WTC11 (cell line): ENCODE measurements around the gene SPRR5. TPM values are rescaled to one million over a fixed set of nuclear protein-coding genes. Genes with fewer than 3 reads are reported as not detected.

Experiments used
- ATAC-seq: fragments of 200-7000 bp; cut with Tn5 transposase; 2 replicates; pipeline ENCODE4 v1.10.0; 2021; ENCODE audit warnings: mild to moderate bottlenecking, moderate library complexity
- CTCF ChIA-PET: fragments of 300-600 bp; sonication (Branson Sonifier 250); formaldehyde crosslinking; loops from one replicate; lab custom pipeline; 2021; ENCODE audit warnings: antibody characterized with exemption; lab: Charles Lee
- POLR2A ChIA-PET: fragments of 350-600 bp; sonication (Branson Sonifier 250); formaldehyde crosslinking; loops from one replicate; lab custom pipeline; 2021; ENCODE audit warnings: antibody characterized with exemption; lab: Charles Lee
- DNase-seq: peaks from one replicate; pipeline ENCODE4 v3.0.0; 2021; ENCODE audit warnings: low spot score
- H3K27ac Mint-ChIP-seq: 2 replicates; pipeline ENCODE4 v1.8.0; 2021; ENCODE audit warnings: mixed read lengths
- H3K27me3 Mint-ChIP-seq: 2 replicates; pipeline ENCODE4 v1.8.0; 2021; ENCODE audit warnings: low read depth, mild to moderate bottlenecking, moderate library complexity, mixed read lengths
- H3K36me3 Mint-ChIP-seq: 2 replicates; pipeline ENCODE4 v1.8.0; 2021; ENCODE audit warnings: mixed read lengths
- H3K4me1 Mint-ChIP-seq: 2 replicates; pipeline ENCODE4 v1.8.0; 2022; ENCODE audit warnings: mixed read lengths
- H3K4me3 Mint-ChIP-seq: 2 replicates; pipeline ENCODE4 v1.8.0; 2021; ENCODE audit warnings: mild to moderate bottlenecking, moderate library complexity, mixed read lengths
- H3K9me3 Mint-ChIP-seq: 2 replicates; pipeline ENCODE4 v1.8.0; 2021; ENCODE audit warnings: mixed read lengths
- CBFB ChIP-seq: sonication (generic); formaldehyde crosslinking; IDR thresholded peaks from 2 replicates; pipeline ENCODE4 v1.8.1; 2022; ENCODE audit warnings: mild to moderate bottlenecking, low read depth, missing genetic modification reagents
- ELF4 ChIP-seq: sonication (generic); formaldehyde crosslinking; IDR thresholded peaks from 2 replicates; pipeline ENCODE4 v1.8.1; 2022; ENCODE audit warnings: low read depth, mild to moderate bottlenecking, moderate library complexity, missing genetic modification reagents
- FOXK1 ChIP-seq: sonication (generic); formaldehyde crosslinking; IDR thresholded peaks from 2 replicates; pipeline ENCODE4 v1.8.0; 2022; ENCODE audit warnings: mild to moderate bottlenecking, moderate library complexity, missing genetic modification reagents
- FOXP1 ChIP-seq: sonication (generic); formaldehyde crosslinking; IDR thresholded peaks from 2 replicates; pipeline ENCODE4 v1.8.0; 2022; ENCODE audit warnings: missing genetic modification reagents, mild to moderate bottlenecking, moderate library complexity, borderline replicate concordance
- KAT7 ChIP-seq: sonication (generic); formaldehyde crosslinking; IDR thresholded peaks from 2 replicates; pipeline ENCODE4 v1.8.1; 2023; ENCODE audit warnings: missing genetic modification reagents, mild to moderate bottlenecking, borderline replicate concordance
- MAX ChIP-seq: sonication (generic); formaldehyde crosslinking; IDR thresholded peaks from 2 replicates; pipeline ENCODE4 v1.8.0; 2022; ENCODE audit warnings: mild to moderate bottlenecking, missing genetic modification reagents
- MYBL2 ChIP-seq: sonication (generic); formaldehyde crosslinking; IDR thresholded peaks from 2 replicates; pipeline ENCODE4 v1.8.1; 2023; ENCODE audit warnings: mild to moderate bottlenecking, moderate library complexity, missing genetic modification reagents
- SMAD3 ChIP-seq: sonication (generic); formaldehyde crosslinking; IDR thresholded peaks from 2 replicates; pipeline ENCODE4 v1.8.0; 2022; ENCODE audit warnings: missing genetic modification reagents, mild to moderate bottlenecking, borderline replicate concordance
- TEAD1 ChIP-seq: sonication (generic); formaldehyde crosslinking; IDR thresholded peaks from 2 replicates; pipeline ENCODE4 v1.8.0; 2022; ENCODE audit warnings: mild to moderate bottlenecking, missing genetic modification reagents
- ZNF423 ChIP-seq: fragments of 250-450 bp; sonication (Bioruptor Pico); IDR thresholded peaks from 2 replicates; pipeline ENCODE4 v2.1.2; 2022; ENCODE audit warnings: mild to moderate bottlenecking, moderate library complexity
- ZNF671 ChIP-seq: fragments of 250-450 bp; sonication (Bioruptor Pico); IDR thresholded peaks from 2 replicates; pipeline ENCODE4 v1.8.0; 2021; ENCODE audit warnings: mild to moderate bottlenecking
- total RNA-seq: library from RNA; stranded (reverse); gene quantifications from 3 replicates; pipeline ENCODE4 v1.2.3, GENCODE V29; 2021
- TF ChIP-seq, protein P1 (sequence below): sonication (generic); formaldehyde crosslinking; IDR thresholded peaks from 2 replicates; pipeline ENCODE4 v1.8.0; 2023; ENCODE audit warnings: missing genetic modification reagents, mild to moderate bottlenecking, borderline replicate concordance
- TF ChIP-seq, protein P2 (sequence below): sonication (generic); formaldehyde crosslinking; IDR thresholded peaks from 2 replicates; pipeline ENCODE4 v1.8.1; 2023; ENCODE audit warnings: mild to moderate bottlenecking, missing genetic modification reagents
- TF ChIP-seq, protein P3 (sequence below): sonication (generic); formaldehyde crosslinking; IDR thresholded peaks from 2 replicates; pipeline ENCODE4 v1.8.1; 2022; ENCODE audit warnings: missing genetic modification reagents, borderline replicate concordance
- TF ChIP-seq, protein P4 (sequence below): sonication (generic); formaldehyde crosslinking; IDR thresholded peaks from 2 replicates; pipeline ENCODE4 v1.8.1; 2023; ENCODE audit warnings: mild to moderate bottlenecking, missing genetic modification reagents, borderline replicate concordance

The SPRR5 gene
- total RNA-seq, 1 experiment from 2014 or later, result not detected

GRCh38 chr1:152928671-152929070 lies 18.3 kb upstream of the SPRR5 start (continued):
- TF ChIP-seq, protein P1, sequence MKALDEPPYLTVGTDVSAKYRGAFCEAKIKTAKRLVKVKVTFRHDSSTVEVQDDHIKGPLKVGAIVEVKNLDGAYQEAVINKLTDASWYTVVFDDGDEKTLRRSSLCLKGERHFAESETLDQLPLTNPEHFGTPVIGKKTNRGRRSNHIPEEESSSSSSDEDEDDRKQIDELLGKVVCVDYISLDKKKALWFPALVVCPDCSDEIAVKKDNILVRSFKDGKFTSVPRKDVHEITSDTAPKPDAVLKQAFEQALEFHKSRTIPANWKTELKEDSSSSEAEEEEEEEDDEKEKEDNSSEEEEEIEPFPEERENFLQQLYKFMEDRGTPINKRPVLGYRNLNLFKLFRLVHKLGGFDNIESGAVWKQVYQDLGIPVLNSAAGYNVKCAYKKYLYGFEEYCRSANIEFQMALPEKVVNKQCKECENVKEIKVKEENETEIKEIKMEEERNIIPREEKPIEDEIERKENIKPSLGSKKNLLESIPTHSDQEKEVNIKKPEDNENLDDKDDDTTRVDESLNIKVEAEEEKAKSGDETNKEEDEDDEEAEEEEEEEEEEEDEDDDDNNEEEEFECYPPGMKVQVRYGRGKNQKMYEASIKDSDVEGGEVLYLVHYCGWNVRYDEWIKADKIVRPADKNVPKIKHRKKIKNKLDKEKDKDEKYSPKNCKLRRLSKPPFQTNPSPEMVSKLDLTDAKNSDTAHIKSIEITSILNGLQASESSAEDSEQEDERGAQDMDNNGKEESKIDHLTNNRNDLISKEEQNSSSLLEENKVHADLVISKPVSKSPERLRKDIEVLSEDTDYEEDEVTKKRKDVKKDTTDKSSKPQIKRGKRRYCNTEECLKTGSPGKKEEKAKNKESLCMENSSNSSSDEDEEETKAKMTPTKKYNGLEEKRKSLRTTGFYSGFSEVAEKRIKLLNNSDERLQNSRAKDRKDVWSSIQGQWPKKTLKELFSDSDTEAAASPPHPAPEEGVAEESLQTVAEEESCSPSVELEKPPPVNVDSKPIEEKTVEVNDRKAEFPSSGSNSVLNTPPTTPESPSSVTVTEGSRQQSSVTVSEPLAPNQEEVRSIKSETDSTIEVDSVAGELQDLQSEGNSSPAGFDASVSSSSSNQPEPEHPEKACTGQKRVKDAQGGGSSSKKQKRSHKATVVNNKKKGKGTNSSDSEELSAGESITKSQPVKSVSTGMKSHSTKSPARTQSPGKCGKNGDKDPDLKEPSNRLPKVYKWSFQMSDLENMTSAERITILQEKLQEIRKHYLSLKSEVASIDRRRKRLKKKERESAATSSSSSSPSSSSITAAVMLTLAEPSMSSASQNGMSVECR, result no peak
- no peak for TF ChIP-seq ELF4 (CRISPR knock-in tag)
- TF ChIP-seq, protein P2, sequence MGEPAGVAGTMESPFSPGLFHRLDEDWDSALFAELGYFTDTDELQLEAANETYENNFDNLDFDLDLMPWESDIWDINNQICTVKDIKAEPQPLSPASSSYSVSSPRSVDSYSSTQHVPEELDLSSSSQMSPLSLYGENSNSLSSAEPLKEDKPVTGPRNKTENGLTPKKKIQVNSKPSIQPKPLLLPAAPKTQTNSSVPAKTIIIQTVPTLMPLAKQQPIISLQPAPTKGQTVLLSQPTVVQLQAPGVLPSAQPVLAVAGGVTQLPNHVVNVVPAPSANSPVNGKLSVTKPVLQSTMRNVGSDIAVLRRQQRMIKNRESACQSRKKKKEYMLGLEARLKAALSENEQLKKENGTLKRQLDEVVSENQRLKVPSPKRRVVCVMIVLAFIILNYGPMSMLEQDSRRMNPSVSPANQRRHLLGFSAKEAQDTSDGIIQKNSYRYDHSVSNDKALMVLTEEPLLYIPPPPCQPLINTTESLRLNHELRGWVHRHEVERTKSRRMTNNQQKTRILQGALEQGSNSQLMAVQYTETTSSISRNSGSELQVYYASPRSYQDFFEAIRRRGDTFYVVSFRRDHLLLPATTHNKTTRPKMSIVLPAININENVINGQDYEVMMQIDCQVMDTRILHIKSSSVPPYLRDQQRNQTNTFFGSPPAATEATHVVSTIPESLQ (CRISPR knock-in tag), result no peak

DNA sequence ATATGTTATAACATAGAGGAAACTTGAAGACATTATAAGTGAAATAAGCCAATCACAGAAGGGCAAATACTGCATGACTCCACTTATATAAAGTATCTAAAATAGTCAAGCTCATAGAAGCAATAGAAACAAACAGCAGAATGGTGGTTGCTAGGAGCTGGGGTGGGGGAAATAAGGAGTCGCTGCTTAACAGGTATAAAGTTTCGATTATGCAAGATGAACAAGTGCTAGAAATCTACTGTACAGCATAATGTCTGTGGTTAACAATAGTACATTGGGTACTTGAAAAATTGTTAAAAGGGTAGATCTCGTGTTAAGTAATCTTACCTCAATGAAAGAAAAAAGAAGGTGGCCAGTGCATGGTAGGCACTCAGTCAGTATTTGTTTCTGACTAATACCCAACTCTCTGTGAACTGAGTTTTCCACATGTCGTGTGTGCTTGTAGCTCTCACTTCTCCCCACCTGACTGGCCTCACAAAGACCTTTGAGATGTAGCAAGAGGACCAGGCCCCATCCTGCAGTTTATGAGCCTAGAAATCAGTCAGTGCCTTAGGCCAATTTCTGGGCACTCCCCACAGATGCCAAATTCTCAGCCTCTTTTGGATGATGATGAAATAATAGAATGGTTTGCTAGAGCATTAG lies 14.7 kb upstream of the SPRR5 start:
- H3K9me3 Mint-ChIP-seq, result peaks cover 23% of the 10 kb centered on the region
- no peak for ATAC-seq

GRCh38 chr1:152933196-152933595 lies 13.8 kb upstream of the SPRR5 start:
- TF ChIP-seq MYBL2 (CRISPR knock-in tag) (no peak), FOXP1 (CRISPR knock-in tag) (no peak), FOXK1 (CRISPR knock-in tag) (no peak), CBFB (CRISPR knock-in tag) (no peak)
- Mint-ChIP-seq H3K27ac (no peak overlapping the region), H3K4me3 (no peak overlapping the region), H3K36me3 (peaks cover 7% of the 10 kb centered on the region), H3K4me1 (no peaks in the 10 kb centered on the region), H3K9me3 (peaks cover 23% of the 10 kb centered on the region), H3K27me3 (no peaks in the 10 kb centered on the region)
- CTCF ChIA-PET, result no interaction called here
- ATAC-seq, result no peak
- DNase-seq, result no peak
- POLR2A ChIA-PET, result no interaction called here

More for the DNA sequence above, 14.7 kb upstream of the SPRR5 start:
- no peaks in the 10 kb centered on the region for H3K4me1 Mint-ChIP-seq
- ChIA-PET POLR2A (no interaction called here), CTCF (no interaction called here)
- no peak overlapping the region for H3K27ac Mint-ChIP-seq
- TF ChIP-seq, protein P3, sequence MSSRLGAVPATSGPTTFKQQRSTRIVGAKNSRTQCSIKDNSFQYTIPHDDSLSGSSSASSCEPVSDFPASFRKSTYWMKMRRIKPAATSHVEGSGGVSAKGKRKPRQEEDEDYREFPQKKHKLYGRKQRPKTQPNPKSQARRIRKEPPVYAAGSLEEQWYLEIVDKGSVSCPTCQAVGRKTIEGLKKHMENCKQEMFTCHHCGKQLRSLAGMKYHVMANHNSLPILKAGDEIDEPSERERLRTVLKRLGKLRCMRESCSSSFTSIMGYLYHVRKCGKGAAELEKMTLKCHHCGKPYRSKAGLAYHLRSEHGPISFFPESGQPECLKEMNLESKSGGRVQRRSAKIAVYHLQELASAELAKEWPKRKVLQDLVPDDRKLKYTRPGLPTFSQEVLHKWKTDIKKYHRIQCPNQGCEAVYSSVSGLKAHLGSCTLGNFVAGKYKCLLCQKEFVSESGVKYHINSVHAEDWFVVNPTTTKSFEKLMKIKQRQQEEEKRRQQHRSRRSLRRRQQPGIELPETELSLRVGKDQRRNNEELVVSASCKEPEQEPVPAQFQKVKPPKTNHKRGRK (CRISPR knock-in tag), result no peak
- no peak for TF ChIP-seq MAX (CRISPR knock-in tag)
- no peak for TF ChIP-seq KAT7 (CRISPR knock-in tag)
- TF ChIP-seq, all 79 proteins: peak for 0
- no peak for DNase-seq
- Mint-ChIP-seq H3K36me3 (peaks cover 8% of the 10 kb centered on the region), H3K27me3 (no peaks in the 10 kb centered on the region), H3K4me3 (no peak overlapping the region)

DNA sequence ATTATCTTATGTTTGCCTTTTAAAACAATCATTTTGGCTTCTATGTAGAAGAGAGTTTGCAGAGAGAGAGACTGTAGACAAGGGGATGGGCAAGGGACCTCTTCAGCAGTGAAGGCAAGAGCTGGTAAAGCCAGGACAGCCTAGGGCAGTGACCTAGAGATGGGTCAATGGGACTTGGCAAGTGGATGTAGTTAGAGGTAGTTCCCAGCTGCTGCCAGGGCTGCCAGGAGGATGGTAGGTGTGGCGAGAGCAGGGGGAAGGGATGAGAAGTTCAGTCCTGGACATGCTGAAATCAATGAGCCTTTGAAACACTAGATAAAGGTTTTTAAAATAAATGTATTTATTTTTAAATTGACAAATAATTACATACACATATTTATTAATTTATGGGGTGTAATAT lies 6.4 kb upstream of the SPRR5 start:
- H3K36me3 Mint-ChIP-seq, result no peaks in the 10 kb centered on the region; the same call in 1 of the 2 replicates
- no peaks in the 10 kb centered on the region for H3K4me1 Mint-ChIP-seq
- ATAC-seq (no peak), DNase-seq (no peak)
- H3K27ac Mint-ChIP-seq, result no peak overlapping the region
- ChIA-PET CTCF (interaction anchor here (1.0 kb wide), 1 partner anchor 14 kb away, joined by 4 read pairs; no protein-coding TSS in a partner anchor), POLR2A (no interaction called here)
- H3K27me3 Mint-ChIP-seq, result peaks cover 6% of the 10 kb centered on the region; the same call in 1 of the 2 replicates
- peaks cover 13% of the 10 kb centered on the region for H3K9me3 Mint-ChIP-seq
- H3K4me3 Mint-ChIP-seq, result no peak overlapping the region
- TF ChIP-seq TEAD1 (CRISPR knock-in tag) (no peak), ZNF671 (CRISPR knock-in tag) (no peak), MAX (CRISPR knock-in tag) (no peak), ZNF423 (CRISPR knock-in tag) (no peak), ELF4 (CRISPR knock-in tag) (no peak), SMAD3 (CRISPR knock-in tag) (no peak)
- TF ChIP-seq, protein P4, sequence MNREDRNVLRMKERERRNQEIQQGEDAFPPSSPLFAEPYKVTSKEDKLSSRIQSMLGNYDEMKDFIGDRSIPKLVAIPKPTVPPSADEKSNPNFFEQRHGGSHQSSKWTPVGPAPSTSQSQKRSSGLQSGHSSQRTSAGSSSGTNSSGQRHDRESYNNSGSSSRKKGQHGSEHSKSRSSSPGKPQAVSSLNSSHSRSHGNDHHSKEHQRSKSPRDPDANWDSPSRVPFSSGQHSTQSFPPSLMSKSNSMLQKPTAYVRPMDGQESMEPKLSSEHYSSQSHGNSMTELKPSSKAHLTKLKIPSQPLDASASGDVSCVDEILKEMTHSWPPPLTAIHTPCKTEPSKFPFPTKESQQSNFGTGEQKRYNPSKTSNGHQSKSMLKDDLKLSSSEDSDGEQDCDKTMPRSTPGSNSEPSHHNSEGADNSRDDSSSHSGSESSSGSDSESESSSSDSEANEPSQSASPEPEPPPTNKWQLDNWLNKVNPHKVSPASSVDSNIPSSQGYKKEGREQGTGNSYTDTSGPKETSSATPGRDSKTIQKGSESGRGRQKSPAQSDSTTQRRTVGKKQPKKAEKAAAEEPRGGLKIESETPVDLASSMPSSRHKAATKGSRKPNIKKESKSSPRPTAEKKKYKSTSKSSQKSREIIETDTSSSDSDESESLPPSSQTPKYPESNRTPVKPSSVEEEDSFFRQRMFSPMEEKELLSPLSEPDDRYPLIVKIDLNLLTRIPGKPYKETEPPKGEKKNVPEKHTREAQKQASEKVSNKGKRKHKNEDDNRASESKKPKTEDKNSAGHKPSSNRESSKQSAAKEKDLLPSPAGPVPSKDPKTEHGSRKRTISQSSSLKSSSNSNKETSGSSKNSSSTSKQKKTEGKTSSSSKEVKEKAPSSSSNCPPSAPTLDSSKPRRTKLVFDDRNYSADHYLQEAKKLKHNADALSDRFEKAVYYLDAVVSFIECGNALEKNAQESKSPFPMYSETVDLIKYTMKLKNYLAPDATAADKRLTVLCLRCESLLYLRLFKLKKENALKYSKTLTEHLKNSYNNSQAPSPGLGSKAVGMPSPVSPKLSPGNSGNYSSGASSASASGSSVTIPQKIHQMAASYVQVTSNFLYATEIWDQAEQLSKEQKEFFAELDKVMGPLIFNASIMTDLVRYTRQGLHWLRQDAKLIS (CRISPR knock-in tag), result no peak
